Measurements from ENCODE around the gene GZMM.

DNA sequence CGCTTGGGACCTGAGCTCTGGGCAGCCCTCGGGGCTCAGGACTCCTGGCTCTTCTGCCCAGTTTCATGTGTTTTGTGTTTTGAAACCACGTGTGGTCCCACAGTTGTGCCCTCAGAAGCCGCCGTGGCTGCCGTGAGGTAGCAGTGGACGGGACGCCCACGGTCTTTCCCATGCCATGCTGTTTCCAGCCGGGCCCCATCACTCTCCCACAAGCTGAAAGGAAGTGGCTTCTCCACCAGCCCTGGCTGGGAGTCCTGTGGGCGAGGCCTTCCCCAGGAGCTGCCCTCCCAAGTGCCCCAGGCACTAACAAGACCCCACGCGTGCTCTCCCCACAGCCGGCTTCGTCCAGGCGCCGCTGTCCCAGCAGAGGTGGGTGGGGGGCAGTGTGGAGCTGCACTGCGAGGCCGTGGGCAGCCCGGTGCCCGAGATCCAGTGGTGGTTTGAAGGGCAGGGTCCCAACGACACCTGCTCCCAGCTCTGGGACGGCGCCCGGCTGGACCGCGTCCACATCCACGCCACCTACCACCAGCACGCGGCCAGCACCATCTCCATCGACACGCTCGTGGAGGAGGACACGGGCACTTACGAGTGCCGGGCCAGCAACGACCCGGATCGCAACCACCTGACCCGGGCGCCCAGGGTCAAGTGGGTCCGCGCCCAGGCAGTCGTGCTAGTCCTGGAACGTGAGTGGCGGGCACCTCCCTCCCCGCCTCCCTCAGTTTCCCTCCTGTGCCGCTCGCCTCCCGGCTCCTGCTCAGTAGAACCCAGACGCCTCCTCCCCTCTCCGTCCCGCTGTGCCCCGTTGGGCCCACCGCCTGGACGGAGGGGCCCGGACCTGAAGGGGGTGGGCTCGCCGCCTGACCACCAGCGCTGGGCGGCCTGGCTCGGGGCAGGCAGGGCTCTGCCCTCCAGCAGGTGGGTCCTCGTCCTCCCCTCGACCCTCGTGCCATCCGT, 33.9 kb downstream of the GZMM start:
- TF ChIP-seq EZH2 (IDR thresholded peaks at IDR 0.05; ENCODE audit: insufficient read depth, poor library complexity, severe bottlenecking) (no peak), EZH2phosphoT487 (IDR thresholded peaks at IDR 0.05; ENCODE audit: insufficient read depth, low read depth) (no peak)
